Activated CD4-positive, alpha-beta T cell treated with anti-CD3 and anti-CD28 coated beads for 4 hours (primary cell): ENCODE measurements around the gene OR2W1.

ENCODE experiments used
- DNase-seq, 2 donors: peaks; one replicate each; pipeline ENCODE4 v3.0.0-alpha.2; 2020

The OR2W1 gene, protein sequence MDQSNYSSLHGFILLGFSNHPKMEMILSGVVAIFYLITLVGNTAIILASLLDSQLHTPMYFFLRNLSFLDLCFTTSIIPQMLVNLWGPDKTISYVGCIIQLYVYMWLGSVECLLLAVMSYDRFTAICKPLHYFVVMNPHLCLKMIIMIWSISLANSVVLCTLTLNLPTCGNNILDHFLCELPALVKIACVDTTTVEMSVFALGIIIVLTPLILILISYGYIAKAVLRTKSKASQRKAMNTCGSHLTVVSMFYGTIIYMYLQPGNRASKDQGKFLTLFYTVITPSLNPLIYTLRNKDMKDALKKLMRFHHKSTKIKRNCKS

DNA sequence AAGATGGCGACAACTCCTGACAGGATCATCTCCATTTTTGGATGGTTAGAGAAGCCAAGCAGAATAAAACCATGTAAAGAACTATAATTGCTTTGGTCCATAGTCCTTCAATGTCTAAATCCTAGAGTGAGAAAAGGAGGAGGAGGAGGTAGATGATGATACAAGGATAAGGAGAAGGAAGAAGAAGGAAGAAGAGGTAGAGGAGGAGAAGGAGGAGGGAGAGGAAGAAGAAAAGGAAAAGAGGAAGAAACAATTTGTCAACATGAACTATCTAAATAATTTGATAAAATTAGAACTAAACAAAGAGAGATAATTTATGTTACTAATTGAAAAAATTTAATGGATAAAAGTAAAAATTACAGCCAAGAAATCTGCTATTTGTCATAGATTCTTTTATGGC is at the start of gene OR2W1:
Gene OR2W1 (minus strand): TSS at position 101 of the 400 bp plus-strand sequence. CDS start 0 bp downstream, at position 101.
- no peak for DNase-seq

DNA sequence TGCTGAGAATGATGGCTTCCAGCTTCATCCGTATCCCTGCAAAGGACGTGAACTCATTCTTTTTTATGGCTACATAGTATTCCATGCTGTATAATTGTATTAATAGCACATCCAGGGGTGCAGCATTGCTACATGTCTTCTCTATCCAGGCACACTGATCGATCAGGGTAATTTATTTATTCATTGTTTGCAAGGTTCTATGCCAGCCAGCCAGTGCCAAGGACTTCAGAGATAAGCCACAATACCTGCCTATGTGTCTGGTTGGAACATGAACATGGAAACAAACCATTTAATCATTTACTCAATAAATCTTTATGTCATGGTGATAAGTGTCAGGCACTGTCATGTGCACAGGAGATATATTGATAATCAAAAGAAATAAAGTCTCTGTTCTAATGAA is 48.0 kb upstream of the OR2W1 start:
- no peak for DNase-seq

DNA sequence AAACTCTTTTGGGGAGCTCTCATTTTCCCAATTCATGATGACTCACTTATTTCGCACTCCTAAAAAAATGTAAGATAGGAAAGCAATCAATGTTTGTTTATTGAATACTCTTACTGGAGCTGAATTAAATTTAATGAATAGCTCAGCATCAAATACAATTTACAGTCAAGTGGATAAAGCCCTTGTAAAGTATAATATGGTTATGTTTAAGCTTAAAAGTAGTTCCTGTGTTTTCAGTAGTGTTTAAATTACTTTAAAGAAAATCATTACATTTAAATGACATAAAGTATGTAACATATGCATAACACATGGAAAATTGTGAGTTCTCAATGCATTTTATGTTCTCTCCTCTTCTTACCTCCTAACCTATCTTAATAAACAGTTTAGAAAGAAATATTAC is 42.2 kb upstream of the OR2W1 start, which contains the start of gene OR2B3:
Gene OR2B3 (minus strand): TSS at position 101 of the 400 bp plus-strand sequence. CDS start 65 bp downstream, at position 36.
- DNase-seq: no peak

DNA sequence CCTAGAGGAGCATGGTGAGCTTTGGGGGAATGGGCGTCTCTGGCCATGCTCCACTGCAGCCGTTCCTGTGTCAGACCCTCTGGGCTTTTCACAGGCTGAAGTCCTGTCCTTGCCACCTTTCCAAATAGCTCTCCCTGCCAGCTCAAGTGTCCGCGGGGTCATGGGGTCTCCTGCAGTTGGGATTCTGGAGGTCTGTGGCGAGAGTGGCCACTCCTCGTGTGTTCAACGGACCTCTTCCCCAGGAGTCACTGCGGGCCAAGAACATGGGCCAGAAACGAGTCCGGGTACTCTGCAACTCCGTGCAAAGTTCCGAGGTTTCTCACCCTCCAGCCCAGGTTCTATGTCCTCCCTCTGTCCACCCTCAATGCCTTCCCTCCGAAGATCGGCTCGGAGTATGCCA is 37.5 kb upstream of the OR2W1 start:
- no peak for DNase-seq

DNA sequence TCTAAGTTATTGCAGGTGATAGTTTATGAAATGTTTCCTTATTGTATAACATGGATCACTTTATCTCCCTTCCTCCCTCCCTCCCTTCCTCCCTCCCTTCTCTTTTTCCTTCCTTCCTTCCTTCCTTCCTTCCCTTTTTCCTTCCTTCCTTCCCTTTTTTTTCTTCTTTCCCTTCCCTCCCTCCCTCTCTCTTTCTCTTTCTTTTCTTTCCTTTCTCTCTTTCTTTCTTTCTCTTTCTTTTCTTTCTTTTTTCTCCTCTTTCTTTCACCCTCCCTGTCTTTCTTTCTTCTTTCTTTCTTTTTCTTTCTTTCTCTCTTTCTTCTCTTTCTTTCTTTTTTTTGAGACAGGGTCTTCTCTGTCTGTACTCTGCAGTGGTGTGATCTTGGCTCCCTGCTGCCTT is 36.3 kb upstream of the OR2W1 start:
- no peak for DNase-seq

DNA sequence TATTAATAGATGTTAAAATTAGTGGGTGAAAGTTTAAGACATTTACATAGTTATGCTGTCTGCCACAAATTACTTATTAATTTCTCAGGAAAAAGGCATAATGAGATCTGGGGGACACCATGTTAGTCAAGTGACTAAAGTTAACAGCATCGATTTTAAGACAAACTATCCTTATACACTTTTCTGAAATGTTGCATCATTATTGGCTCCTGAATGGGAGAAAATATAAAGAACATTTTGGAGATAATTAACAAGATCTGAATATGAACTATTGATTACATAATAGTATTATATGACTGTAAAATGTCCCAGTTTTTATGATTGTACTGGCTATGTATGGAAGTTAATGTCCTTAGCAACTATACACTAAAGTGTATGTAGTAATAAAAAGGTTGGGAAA is 34.2 kb upstream of the OR2W1 start:
- no peak for DNase-seq

DNA sequence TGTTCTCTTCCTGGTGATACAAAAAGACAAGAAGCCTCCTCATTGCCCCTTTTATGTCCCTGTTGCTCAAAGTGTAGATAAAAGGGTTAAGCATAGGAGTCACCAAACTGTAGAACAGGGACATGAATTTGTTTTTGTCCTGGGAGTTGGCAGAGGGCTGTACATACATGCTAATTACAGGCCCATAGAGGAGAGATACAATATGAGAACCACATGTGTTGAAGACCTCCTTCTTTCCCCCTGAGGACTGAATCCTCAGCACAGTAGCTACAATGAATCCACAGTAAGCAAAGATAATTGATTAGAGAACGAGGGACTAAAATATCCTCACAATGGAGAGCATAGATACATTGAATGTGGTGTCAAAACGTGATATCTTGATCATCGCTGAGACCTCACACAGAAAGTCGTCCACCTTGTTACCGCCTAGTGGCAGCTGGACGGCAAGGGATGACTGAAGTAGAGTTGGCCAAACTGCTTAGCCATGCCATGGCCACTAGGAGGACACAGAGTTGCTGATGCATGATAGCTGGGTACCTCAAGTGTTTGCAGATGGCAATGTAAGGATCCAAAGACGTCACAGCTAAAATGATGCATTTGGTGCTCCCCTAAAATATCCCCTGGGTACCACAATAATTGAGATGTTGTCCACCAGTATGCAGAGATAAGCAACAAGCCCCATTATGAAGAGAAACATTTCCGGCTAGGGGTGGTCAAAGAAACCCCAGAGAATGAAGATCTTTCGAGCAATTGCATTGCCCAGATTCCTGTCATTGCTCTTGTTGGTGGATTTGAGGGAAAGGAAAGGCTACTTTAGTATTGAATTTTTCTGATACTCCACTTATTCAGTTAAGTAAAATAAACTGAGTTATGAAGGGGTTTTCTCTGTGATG is 27.1 kb upstream of the OR2W1 start:
- no peak for DNase-seq

DNA sequence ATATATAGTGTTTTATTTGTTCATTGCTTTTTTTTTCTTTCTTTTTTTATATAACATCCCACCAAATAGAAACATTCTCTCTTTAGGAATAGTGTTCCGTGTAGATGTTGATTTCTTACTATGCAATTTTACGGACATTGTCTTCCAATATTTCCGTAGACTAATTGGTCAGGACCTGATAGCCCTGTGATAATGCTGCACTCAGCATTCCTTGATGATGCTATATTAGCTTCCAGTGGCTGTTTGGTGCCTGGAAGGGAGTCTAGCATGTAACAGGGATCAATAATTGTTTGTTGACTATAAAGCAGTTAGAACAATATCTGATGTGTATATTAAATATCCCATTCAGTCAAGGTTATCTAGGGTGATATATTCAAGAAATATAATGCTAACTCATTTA is 6.7 kb upstream of the OR2W1 start:
- DNase-seq: no peak

DNA sequence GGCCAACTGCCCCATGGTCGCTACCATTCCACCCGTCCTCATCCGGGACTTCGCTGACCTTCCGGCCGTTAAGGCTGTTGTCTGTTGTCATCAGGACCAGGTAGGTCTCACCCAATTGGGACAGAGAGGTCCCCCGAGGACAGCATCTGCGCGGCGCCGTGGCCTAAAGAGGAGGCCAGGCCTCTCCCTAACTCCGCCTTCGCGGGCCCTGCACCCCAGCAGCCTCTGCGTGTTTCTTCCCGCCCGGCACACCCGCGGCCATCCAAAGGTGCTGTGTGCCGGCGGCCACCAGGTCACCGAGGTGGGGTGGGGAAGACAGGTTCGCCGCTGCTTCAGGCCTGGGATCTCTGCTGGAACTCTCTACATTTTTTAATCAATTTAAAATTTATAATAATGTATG is 9.0 kb downstream of the OR2W1 start:
- no peak for DNase-seq

DNA sequence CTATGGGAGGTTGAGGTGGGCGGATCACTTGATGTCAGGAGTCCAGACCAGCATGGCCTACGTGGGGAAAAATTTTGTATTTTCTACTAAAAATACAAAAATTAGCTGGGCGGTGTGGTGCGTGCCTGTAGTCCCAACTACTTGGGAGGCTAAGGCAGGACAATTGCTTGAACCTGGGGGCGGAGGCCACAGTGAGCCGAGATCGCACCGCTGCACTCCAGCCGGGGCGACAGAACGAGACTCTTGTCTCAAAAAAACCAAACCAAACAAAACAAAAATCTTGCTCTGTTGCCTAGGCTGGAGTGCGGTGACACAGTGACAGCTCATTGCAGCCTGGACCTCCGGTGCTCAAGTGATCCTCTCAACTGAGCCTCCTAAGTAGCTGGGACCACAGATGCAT is 16.2 kb downstream of the OR2W1 start:
- DNase-seq: no peak

DNA sequence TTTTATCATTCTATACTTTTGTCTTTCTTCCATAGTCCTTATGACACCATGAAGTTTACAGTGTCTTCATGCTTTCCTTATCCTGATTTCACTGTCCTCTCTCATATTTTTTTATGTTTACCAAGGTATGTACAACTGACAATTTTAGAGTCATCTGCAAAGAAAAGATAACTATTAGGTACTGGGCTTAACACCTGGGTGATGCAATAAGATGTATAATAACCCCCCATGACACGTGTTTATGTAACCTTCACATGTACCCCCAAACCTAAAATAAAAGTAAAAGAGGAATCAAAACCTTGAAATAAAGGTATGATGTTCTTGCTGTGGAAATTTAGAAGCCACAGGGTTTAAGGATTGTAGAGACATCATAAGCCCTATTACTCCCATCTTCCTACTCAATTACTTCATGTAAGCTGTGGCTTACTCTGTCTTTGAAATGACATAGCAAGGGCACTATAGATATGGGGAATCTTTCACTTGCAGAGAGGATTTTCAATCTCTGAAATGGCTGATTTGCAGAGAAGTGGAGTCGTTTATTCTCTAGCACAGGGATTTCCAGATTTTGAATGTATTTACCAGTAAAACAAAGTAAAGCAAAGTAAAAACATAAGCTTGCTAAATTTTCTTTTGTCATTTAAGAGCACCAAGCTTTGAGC is 18.9 kb downstream of the OR2W1 start:
- DNase-seq: no peak

DNA sequence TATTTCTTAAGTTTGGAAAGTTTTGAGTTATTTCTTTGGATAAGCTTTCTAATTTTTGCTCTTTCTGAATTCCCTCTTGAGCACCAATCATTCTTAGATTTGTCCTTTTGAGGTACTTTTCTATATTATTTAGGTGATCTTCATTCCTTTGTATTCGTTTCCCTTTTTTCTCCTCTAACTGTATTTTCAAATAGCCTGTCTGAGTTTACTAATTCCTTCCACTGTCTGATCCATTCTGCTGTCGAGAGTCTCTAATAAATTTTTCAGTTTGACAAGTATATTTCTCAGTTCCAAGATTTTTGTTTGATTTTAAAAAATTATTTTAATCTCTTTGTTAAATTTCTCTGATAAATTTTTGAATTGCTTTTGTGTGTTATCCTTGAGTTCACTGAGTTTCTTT is 23.5 kb downstream of the OR2W1 start:
- DNase-seq: no peak

DNA sequence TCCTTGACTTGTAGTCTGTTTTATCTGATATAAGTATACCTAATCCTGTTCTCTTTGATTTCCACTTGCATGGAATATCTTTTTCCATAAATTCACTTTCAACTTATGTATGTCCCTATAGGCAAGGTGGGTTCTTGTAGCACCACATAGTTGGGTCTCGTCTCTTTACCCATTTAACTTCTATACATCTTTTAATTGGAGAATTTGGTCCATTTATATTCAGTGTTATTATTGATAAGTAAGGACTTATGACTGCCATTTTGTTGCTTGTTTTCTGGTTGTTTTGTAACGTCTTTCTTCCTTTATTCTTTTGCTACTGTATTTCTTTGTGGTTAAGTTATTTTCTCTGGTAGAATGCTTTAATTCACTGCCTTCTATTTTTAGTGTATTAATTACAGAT is 25.3 kb downstream of the OR2W1 start:
- no peak for DNase-seq

DNA sequence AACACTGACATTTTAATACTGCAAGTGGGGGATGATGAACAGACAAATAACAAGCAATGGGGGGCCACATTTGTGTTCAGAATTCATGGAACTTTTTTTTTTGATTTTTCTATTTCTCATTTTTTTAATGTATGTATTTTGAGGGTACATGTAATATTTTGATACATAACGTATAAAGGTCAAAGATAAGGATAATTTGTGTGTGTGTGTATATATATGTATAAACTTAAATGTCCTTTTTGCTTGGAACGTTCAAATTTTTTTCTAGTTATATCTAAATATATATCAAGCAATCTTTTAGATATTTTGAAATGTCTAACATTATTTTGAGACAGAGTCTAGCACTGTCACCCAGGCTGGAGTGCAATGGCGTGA is 27.6 kb downstream of the OR2W1 start:
- no peak for DNase-seq

DNA sequence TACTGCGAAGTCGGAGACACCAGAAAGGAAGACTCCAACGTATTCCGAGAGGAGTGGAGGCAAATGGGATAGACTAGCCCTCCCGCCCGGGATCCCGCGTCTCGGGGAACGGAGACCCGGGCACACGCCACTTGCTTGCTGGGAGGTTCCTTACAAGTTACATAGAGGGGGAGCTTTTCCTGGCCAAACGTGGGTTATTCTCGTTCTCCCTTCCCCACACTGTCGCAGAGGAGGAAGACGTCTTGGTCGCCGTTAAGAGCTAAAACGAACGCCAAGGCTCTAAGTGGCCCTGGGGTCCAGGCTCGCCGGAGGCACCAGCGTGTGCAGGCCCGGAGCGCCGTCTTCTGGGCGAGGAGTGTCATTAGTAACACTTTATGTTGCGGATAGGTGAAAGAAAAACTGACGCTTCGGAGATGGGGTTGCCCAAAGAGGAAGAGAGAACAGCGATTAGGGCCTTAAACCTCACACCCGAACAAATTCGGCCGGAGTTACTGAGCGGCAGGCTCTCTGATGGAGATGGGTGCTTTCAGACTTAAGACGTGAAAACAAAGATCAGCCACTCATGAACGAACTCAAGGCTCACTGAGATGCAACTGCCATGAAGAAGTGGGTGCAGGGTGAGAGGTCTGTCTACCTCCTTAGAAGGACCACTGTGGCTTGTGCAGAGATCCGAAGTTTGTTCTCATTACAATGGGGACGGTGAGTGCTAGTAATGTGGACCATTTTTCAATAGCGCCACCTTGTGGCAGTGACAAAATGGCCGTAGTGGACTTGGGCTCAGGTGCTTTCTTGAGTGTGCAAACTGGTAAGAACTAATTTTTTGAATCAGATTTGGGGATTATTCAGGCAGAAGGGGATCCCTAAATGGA is 28.2 kb downstream of the OR2W1 start:
- DNase-seq: peak; percentile 78 to 88

DNA sequence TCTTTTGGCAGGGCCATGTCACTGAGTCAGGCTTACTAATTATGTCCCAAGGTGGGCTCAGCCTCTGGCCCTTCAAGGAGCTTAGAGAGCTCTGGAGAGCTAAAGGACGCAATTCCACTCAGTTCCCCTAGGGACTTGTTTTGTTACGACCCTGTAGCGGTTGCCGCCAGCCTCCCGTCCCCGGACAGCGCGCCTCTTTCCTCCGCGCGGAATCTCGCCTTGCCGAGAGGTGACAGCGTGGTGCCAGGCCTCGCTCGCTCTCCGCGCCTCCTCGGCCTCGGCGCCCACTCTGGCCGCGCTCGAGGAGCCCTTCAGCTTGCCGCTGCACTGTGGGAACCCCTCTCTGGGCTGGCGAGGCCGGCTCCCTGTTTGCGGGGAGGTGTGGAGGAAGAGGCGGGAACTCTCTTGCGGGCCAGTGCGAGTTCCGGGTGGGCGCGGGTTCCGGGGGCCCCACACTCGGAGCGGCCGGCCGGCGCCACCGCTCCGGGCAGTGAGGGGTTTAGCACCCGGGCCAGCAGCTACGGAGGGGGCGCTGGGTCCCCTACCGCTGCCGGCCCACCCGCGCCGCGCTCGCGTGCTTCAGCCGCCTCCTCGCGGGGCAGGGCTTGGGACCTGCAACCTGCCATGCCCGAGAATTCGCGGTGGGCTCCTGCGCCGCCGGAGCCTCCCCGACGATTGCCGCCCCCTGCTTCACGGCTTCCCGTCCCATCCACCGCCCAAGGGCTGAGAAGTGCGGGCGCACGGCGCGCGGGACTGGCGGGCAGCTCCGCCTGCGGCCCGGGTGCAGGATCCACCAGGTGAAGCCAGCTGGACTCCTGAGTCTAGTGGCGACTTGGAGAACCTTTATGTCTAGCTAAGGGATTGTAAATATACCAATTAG is 30.0 kb downstream of the OR2W1 start:
- DNase-seq: no peak

DNA sequence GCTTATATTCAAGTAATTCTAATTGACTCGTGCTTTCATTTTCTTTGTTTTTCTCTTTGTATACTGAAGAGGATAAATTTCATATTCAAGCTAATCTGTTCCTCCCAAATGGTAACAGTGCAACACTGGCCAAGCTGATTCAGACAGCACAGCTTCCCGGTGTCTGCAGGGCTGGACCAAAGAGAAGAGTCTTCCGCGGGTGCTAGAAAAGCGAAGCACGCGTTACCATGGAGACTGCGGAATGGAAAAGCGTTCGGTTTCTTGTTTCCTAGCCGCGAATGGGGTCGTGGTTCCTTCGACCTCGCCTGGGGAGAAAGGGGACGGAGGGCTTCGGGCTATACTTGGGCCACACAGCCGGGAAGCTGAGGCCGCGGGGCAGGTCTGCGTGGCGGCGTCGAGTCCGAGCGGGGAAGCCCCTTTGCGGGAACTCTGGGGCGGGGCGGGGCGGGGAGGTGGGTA is 33.7 kb downstream of the OR2W1 start:
- peak; percentile 41 to 44 for DNase-seq

DNA sequence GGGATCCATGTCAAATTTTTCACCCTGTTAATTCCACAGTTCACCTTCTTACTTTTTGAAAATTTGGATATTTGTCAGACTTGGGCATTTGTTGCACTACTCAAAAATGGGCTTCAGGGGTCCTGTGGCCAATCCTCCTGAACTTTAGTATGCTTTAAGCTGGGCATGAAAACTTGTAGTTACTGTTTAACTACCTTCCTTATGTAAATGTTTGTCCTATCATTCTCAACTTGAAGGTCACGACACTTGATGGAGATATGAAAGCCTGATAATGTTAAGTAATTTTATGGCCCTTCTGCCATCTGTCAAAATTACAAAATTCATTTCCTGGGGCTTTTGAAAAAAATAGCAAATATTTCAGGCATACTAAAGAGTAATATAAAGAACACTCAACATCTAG is 35.6 kb downstream of the OR2W1 start:
- no peak for DNase-seq

DNA sequence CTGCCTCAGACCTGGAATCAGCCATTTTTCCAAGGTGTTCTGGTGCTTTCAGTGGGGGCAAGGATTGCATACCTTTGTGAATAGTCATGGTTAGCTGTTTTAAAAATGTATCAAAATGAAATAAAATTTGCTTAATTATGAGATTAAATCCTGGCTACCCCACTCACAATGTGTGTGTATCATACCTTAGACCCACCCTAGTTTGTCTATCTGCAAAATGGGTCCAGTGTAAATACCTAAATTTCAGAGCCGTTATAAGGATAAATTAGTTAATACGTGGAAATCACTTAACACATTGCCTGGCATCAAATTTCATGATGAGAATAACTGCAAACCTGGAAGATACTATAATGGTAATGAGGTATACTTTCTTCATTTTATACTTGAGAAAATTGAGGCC is 36.9 kb downstream of the OR2W1 start:
- no peak for DNase-seq

DNA sequence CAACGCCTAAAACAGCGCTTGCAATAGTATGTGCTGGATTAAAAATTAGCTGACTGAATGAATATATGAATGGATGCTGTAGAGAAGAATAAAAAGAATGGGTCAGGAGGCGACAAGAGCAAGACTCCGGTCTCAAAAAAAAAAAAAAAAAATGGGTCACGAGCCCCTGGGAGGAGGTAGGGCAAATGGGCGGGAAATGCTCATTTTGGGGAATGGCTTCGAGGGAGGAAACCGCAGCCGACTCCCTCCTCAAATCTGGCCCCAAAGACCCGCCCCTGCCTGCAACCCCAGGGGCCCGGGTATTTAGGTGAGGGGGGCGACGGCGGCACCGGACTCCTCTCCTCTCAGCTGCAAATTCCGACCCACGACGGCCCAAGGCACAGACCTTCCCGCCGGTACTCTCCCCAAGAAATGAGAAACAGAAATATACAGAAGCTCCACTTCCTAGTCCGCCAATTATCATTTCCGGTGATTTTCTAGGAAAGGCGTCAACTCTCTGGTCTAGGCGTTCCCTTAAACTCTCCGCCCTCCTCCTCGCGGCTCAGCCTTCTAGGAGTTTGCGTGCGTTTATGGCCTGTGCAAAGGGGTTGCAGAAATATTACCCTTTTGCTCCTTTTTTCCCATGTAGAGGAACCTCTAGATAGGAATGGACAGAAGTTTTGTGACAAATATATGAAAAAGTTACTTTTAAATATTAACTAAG is 39.6 kb downstream of the OR2W1 start, which contains the start of gene ZNF311:
Gene ZNF311 (minus strand): TSS at position 133 of the 703 bp plus-strand sequence. CDS start 1,361 bp downstream, outside the sequence.
- DNase-seq: peak; percentile 23 to 34
